Esophagus muscularis mucosa (tissue), 4 donors: Measurements from ENCODE around the gene POFUT2. TPM values are rescaled to one million over a fixed set of nuclear protein-coding genes. Genes with fewer than 3 reads are reported as not detected.

Source experiments
- DNase-seq: peaks from one replicate; pipeline ENCODE4 v3.0.0-alpha.2; 2017; ENCODE audit errors: extremely low spot score
- H3K27ac ChIP-seq, 4 donors: fragments of 200-600 bp; sonication (generic); replicated peaks in 1 of 4; 1 replicate in 3 of 4; 2 replicates in 1 of 4; pipeline ENCODE4 v1.5.1; 2016 to 2019; ENCODE audit warnings: mild to moderate bottlenecking in 1 of 4
- H3K27me3 ChIP-seq, 4 donors: fragments of 200-600 bp; sonication (generic); one replicate each; pipeline versions ENCODE4 v1.5.1 to v1.6.0; 2016 to 2019
- H3K36me3 ChIP-seq, 4 donors: fragments of 200-600 bp; sonication (generic); one replicate each; pipeline ENCODE4 v1.5.1; 2016 to 2019
- H3K4me1 ChIP-seq, 4 donors: fragments of 200-600 bp; sonication (generic); one replicate each; pipeline ENCODE4 v1.5.1; 2016 to 2019
- H3K4me3 ChIP-seq, 4 donors: fragments of 200-600 bp; sonication (generic); 1 replicate in 2 of 4; 2 replicates in 2 of 4; pipeline ENCODE4 v1.5.1; 2016 to 2019; ENCODE audit warnings: mild to moderate bottlenecking in 4 of 4, moderate library complexity in 1 of 4
- H3K9me3 ChIP-seq, 4 donors: fragments of 200-600 bp; sonication (generic); 1 replicate in 3 of 4; 2 replicates in 1 of 4; pipeline ENCODE4 v1.5.1; 2016 to 2019
- EP300 ChIP-seq: sonication (generic); formaldehyde crosslinking; IDR thresholded peaks from one replicate; pipeline ENCODE4 v1.6.1; 2017; ENCODE audit warnings: antibody characterized with exemption
- POLR2A ChIP-seq: fragments of 450-650 bp; IDR thresholded peaks from one replicate; pipeline ENCODE4 v1.6.1; 2017; ENCODE audit warnings: antibody characterized with exemption, moderate library complexity, mild to moderate bottlenecking, low read depth
- POLR2AphosphoS5 ChIP-seq, 2 donors: sonication (generic); formaldehyde crosslinking; IDR thresholded peaks; one replicate each; pipeline ENCODE4 v1.6.1; 2017; ENCODE audit warnings: antibody characterized with exemption in 2 of 2
- WGBS: methylation state at CpG from one replicate; pipeline ENCODE4 v1.1.5; 2018; 5-methylcytosine and 5-hydroxymethylcytosine counted together
- intact Hi-C: fragments of 100-400 bp; cut with DNase I; formaldehyde crosslinking; loops from one replicate; pipeline ENCODE4 v1.15.1; 2023
- total RNA-seq, 4 donors: library from RNA; depleted of rRNA; stranded (reverse); fragments of >200 nt; gene quantifications; one replicate each; pipeline versions ENCODE4 v1.1.0 to v1.2.1, GENCODE V29; 2016
- TF ChIP-seq, protein P1 (sequence below), 3 experiments: fragments of 200-600 bp in 2 of 3; fragments of 450-650 bp in 1 of 3; sonication (generic) in 2 of 3; IDR thresholded peaks; one replicate each; pipeline ENCODE4 v1.5.1; 2017 to 2019; ENCODE audit warnings: antibody characterized with exemption in 3 of 3, mild to moderate bottlenecking in 2 of 3, moderate library complexity in 1 of 3

Gene POFUT2
- total RNA-seq, 4 donors from 2014 or later = 15.8 to 21.6 (median 18.7) TPM

DNA sequence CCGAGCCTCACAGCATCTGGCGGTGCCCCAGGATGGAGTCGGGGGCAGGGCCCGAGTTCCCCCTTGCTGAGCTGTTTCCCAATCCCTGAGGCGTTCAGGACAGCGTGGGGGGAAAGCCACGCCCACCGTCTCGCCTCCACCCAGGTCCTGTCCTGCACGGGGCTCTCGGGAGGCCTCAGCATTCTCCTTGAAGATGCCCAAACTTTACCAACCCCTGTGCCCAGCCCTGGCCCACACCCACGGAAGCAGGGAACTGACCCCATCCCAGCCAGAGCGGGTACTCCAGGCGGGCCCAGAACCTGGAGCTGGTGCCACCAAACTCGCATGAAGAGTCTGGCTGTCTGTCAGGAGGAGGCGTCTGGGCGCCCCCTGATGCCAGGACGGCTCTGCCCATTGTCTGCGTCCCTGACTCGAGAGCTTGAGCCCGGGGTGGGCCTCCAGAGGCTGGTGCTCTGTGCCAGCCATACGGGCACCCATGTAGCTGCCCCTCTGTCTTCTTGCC, 35.3 kb upstream of the POFUT2 start:
- Histone ChIP-seq H3K4me1 (peaks cover 47 to 79% (median 75%) of the 10 kb centered on the region in 4 donors), H3K27ac (peak overlapping the region; percentile 80 to 84 (median 83)), H3K27me3 (no peaks in the 10 kb centered on the region), H3K9me3 (no peaks in the 10 kb centered on the region), H3K4me3 (no peak overlapping the region), H3K36me3 (no peaks in the 10 kb centered on the region)
- TF ChIP-seq POLR2A (no peak), EP300 (no peak), POLR2AphosphoS5 (IDR thresholded peaks at IDR 0.05) (no peak)
- TF ChIP-seq, protein P1, sequence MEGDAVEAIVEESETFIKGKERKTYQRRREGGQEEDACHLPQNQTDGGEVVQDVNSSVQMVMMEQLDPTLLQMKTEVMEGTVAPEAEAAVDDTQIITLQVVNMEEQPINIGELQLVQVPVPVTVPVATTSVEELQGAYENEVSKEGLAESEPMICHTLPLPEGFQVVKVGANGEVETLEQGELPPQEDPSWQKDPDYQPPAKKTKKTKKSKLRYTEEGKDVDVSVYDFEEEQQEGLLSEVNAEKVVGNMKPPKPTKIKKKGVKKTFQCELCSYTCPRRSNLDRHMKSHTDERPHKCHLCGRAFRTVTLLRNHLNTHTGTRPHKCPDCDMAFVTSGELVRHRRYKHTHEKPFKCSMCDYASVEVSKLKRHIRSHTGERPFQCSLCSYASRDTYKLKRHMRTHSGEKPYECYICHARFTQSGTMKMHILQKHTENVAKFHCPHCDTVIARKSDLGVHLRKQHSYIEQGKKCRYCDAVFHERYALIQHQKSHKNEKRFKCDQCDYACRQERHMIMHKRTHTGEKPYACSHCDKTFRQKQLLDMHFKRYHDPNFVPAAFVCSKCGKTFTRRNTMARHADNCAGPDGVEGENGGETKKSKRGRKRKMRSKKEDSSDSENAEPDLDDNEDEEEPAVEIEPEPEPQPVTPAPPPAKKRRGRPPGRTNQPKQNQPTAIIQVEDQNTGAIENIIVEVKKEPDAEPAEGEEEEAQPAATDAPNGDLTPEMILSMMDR (IDR thresholded peaks at IDR 0.05) = no peak
- 64% methylated on average over 7 of the region's 22 CpGs for WGBS
- intact Hi-C loops = no loop called here
- DNase-seq = no peak

DNA sequence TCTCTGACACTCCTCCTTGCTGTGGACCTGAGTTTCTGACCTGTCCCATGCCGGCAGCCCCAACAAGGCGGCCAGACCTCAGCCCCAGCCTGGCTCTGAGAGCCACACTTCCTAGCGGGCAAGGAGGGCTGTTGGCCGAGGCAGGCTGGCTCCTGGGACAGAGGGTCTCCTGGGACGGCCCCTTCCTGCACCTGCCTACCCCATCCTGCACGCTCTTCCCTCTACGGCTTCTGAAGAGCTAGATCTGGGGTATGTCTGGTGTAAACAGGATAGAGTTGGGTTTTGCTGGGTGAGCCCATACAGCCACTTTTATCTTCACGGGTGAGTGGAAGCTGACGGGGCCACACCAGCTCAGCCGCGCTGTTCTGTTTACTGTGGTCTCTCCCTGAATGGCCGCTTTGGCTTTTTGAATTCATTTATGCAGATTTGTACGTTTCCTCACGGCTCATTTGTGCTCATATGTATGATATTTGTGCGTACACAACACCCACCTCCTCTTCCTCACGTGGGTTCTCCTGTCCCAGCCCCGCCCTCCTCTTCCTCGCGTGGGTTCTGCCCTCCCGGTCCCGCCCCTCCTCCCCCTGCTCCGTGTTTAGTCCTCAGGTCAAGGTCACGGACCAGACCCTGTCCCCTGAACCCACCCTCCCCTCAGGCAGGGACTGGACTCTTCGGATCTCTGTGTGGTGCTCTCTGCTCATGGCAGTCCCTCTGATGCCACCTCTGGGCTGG, 34.7 kb upstream of the POFUT2 start:
- TF ChIP-seq POLR2AphosphoS5 (IDR thresholded peaks at IDR 0.05) (peak in 1 of 2 donors; percentile 15), EP300 (no peak)
- intact Hi-C loops = no loop called here
- H3K4me3 ChIP-seq = no peak overlapping the region
- no peaks in the 10 kb centered on the region for H3K9me3 ChIP-seq
- H3K27ac ChIP-seq = peak overlapping the region; percentile 80 to 84 (median 83)
- H3K36me3 ChIP-seq = no peaks in the 10 kb centered on the region
- no peak for DNase-seq
- no peaks in the 10 kb centered on the region for H3K27me3 ChIP-seq
- peaks cover 53 to 85% (median 81%) of the 10 kb centered on the region in 4 donors for H3K4me1 ChIP-seq
- 79% methylated on average over 24 of the region's 24 CpGs for WGBS

DNA sequence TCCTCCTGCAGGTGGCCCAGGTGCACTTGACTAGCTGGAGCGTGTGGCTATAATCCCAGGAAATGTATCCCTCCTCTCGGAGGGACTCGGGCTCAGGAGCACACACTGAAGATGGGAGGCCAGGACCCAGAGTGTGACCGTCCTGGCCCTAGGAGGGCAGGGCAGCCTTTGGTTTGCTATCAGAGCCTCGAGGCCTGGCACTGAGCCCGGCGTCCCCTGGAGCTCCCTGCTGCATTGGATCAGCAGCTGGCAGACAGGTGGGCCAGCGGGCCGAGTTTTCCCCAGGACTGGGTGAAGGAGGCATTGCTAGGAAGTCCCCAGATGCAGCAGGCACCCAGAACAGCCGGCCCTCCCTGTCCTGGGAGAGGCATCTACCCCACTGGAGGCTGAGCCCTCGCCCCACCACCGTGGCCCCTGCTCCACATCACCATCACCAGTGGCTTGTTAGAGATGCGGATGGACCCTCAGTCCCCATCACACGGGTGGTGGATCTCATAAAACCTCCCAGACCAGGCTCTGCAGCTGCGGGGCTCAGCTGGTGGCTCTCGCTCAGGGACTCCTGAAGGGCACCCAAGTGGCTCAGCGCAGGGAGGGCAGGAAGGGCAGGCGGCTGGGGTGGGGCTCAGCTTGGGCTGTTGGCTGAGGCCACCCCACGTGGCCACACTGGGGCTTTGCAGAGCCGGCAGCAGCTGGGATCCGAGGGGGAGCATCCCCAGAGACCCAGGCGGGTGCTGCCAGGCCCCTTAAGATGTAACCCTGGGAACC, 32.7 kb upstream of the POFUT2 start:
- H3K9me3 ChIP-seq = no peaks in the 10 kb centered on the region
- intact Hi-C loops = no loop called here
- no peaks in the 10 kb centered on the region for H3K27me3 ChIP-seq
- TF ChIP-seq POLR2AphosphoS5 (IDR thresholded peaks at IDR 0.05) (no peak), POLR2A (no peak)
- no peak for DNase-seq
- peak overlapping the region; percentile 80 to 84 (median 83) for H3K27ac ChIP-seq
- peaks cover 60 to 89% (median 85%) of the 10 kb centered on the region in 4 donors for H3K4me1 ChIP-seq
- no peak overlapping the region for H3K4me3 ChIP-seq
- H3K36me3 ChIP-seq = no peaks in the 10 kb centered on the region
- 75% methylated on average over 11 of the region's 22 CpGs for WGBS

DNA sequence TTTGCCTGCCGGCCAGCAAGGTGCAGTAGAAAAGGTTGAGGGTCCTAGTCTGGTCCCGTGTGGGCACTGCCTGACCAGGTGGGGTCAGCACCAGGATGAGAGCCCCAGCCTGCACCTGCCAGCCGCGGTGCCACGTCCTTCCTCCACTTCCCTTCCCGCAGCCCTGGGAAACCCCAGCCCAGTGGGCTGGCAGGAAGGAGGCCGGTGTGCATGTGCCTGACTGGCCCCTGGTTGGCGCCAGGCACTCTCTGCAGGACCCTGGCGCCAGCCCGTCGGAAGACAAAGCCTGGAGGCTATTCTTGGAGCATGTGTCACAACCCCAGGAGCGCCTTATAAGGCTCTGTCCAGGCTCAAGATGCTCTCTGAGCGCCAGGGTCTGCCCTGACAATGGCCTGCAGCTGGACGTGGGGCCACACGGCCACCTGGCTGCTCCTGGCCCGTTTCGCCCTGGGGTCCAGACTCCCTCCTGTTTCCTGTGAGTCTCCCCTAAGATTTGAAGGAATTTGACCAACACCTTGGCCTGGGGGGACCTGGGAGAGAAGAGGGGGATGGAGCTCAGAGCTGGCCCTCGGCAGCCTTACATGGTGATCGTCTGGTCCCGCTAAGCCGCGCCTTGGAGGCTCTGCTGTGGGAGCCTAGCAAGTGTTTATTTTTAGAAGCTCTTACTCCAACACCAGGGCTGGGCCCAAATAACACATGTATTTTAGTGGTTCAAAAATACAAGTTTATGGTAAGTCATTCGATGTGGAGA, 31.9 kb upstream of the POFUT2 start:
- H3K4me1 ChIP-seq = peaks cover 56 to 80% (median 76%) of the 10 kb centered on the region in 4 donors
- H3K27ac ChIP-seq = peak overlapping the region; percentile 80 to 84 (median 83)
- intact Hi-C loops = no loop called here
- WGBS = 64% methylated on average over 19 of the region's 23 CpGs
- H3K4me3 ChIP-seq = no peak overlapping the region
- no peaks in the 10 kb centered on the region for H3K36me3 ChIP-seq
- TF ChIP-seq EP300 (no peak), POLR2AphosphoS5 (IDR thresholded peaks at IDR 0.05) (peak; percentile 59 to 77), POLR2A (no peak)
- TF ChIP-seq, protein P1 (IDR thresholded peaks at IDR 0.05) = peak in 2 of 3 experiments; percentile 4 to 21
- no peaks in the 10 kb centered on the region for H3K27me3 ChIP-seq
- DNase-seq = no peak
- H3K9me3 ChIP-seq = no peaks in the 10 kb centered on the region

DNA sequence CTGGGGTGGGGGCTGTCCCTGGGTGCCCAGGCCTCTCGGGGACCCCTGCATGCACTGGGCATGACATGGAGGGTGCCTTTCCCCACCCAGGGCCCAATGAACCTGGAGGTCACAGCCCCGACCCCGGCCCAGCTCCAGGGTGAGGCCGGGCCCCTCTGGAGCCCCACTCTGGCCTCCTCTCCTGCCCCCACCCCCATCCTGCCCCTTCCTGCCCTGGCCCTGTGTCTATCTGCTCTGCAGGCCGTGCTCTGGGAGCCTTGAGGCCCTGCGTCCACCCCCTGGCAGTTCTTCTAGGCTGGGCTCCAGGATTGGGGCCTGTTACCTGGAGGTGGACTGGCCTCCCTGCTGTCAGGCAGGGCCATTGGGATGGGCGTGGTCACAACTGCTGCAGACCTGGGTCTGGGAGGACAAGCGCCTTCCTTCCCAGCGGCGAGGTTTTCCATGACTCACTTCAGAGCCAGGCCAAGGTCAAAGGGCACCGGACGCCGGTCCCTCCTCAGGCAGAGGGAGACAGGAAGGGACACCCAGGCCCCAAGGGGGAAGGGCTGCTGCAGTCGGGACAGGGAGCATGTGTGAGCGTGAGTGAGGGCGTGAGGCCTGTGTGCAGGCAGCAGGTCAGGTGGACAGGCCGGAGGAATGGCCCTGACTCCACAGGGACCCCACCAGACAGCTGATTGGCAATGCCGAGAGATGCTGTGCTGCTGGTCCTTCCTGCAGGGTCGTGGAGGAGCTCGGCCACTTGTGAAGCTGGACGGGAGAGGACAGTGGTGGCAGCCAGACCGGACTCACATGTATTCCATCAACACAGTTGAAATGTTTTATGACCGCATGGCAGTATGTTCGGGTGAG, 31.1 kb upstream of the POFUT2 start:
- DNase-seq = no peak

More for the DNA sequence above, 31.1 kb upstream of the POFUT2 start:
- H3K4me1 ChIP-seq = peaks cover 55 to 73% (median 68%) of the 10 kb centered on the region in 4 donors
- H3K27ac ChIP-seq = peak overlapping the region; percentile 80 to 84 (median 83)
- 80% methylated on average over 17 of the region's 24 CpGs for WGBS
- intact Hi-C loops = no loop called here
- H3K27me3 ChIP-seq = no peaks in the 10 kb centered on the region
- no peaks in the 10 kb centered on the region for H3K36me3 ChIP-seq
- TF ChIP-seq POLR2AphosphoS5 (IDR thresholded peaks at IDR 0.05) (peak; percentile 75 to 81), EP300 (no peak)
- no peaks in the 10 kb centered on the region for H3K9me3 ChIP-seq
- no peak overlapping the region for H3K4me3 ChIP-seq
